GM21526 (cell line): ENCODE measurements around the gene C17orf107.
A peak's percentile ranks its signal among the peaks of the same experiment; 100 is the strongest.

Experiments used
- ATAC-seq: cut with Tn5 transposase; IDR thresholded peaks from one replicate; pipeline ENCODE4 v1.9.1; 2021; ENCODE audit warnings: moderate library complexity; ENCODE audit not compliant: unreplicated experiment, low FRiP score

Gene C17orf107

DNA sequence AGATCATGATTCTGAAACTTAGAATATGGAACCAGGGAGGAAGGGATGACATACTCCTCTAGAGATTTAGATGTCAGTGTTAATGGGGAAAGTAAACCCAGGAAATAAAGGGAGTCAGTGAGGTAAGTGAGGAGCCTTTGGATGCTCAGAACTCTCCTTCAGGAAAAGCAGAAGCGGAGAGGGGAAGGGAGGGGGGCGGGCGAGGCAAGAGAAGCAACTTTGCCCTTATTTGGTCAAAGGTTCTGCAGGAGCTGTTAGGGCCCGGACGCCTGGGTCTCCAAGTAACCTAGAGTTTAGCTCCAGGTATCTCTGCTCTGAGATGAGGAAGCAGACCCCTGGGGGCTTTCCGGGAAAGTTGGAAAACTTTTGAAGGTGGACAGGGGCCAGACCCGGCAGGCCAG, 47.7 kb downstream of the C17orf107 start:
- ATAC-seq: no peak

- ATAC-seq: no peak
These were observed 48.3 kb downstream of the C17orf107 start for GRCh38 chr17:4947411-4948165.

- no peak for ATAC-seq
These were observed 49.0 kb downstream of the C17orf107 start, which contains the start of gene PFN1 for GRCh38 chr17:4948166-4948930. PFN1 (minus strand) TSS chr17:4948530; CDS start chr17:4948394, 136 bp downstream.

DNA sequence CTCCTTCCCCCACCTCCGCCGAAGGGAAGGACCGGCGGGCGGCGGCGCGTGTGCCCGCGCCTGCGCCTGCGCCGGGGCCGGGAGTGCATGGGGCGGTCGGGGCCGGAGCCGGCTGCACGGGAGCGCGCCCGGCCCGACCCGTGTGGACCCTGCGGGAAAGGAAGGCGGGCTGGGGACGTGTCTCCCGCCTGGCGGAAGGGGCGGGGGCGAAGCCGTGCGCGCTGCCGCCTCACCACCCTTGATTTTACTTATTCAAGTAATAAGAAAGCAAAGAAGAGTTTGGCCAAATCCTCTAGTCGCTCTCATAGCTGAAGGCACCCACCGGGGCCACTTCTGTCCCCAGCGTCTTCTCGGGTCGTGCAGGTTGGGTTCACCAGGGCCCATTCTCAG, 49.6 kb downstream of the C17orf107 start:
- peak; percentile 31 for ATAC-seq

DNA sequence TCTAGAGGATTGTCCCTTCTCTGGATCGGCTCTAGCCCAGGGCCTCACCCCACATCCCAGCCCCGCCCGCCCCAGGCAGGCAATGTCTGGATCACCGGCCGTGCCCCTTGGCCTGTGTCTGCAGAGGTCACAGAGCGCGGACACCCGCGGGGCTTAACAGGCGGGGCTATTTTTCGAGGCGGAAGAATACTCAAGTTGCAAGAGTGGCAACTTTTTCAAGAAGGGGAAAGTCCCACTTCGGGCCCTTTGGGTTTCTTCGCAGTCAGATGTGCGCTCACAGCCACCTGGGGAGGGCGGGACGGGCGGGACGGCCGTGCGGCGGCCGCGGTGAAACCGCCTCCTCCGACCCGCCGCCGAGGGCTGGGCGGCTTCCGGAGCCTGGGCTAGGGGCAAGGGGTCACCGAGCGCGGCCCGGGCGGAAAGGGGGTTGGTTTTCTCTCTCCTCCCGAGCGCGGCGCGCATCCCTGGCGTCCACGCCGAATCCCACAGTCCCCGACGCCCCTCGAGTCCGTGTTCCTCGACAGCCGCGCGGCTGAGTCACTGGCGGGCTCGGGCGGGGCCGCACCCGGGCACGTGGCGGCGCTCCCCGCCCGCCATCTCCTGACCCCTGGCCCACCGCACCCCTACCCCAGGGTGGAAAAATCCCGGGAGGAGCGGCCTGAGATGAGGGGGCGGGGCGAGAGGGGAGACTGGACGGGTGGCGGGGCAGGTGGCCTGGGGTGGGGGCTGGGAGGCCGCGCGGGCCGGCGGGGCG, 50.2 kb downstream of the C17orf107 start:
- peak; percentile 32 for ATAC-seq

DNA sequence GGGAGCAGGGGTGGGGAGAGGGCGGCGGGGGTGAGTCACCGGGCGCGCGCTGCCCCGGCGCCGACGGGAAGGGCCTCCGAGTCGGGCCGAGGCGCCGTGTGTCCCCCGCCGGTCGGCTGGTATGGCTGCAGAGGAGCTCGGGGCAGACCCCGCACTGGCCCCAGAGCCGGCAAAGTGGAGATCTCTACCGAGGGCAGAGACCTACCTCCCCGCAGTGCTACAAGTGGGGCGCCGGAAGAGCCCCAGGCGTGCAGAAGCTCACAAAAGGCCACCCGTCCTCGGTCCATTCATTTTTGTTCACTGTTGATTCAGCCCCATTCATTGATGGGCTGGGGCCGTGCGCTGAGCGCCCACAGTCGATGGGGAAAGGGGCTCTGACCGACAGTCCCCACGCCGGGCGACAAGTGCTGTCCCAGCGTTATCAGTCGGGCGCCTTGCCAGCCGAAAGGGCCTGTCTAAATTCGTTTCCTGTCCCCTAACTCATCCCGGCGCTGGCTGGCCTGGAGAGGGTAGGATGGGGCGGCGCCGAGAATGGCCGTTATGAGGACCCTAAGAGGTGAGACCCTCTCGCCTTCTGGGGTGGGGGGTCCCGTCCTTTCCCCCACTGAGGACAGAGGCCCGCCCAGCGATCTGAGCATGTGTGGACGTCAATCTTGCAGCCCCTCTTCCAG, 50.9 kb downstream of the C17orf107 start:
- ATAC-seq: no peak

DNA sequence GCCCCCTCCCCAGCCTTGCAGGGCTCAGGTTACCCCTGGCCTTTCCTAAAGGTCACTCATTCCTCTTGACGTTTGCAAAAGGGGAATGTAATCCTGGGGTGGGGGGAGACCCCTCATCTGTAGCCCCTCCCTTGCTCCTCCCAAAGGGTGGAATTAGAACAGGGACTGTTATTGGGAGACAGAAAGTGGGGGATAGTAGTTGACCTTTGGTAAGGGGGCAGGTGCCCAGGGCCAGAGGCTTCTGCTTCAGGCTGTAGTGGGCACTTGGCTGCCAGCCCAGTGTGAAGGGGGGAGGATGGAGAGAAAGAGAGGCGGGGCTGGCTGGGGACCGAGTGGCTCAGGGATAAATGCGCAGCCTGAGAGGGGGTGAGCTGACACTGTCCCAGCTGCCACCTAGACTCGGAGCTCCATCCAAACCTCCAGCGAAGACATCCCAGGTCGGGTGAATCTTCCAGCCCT, 51.4 kb downstream of the C17orf107 start, which contains the start of gene ENO3:
Gene ENO3 (plus strand): TSS at position 374 of the 459 bp plus-strand sequence. CDS start 711 bp downstream, outside the sequence.
- no peak for ATAC-seq

GRCh38 chr17:4951486-4951885, 52.1 kb downstream of the C17orf107 start:
- no peak for ATAC-seq
